ENCODE data around the gene ITSN1.
"Not testable (repeated sequence)": the region's sequence is repeated elsewhere in the genome, so short reads cannot be mapped to it uniquely, and the experiment has no call there.

Gene ITSN1

GRCh38 chr21:33676666-33677065 lies 34.4 kb downstream of the ITSN1 start:
- not testable (repeated sequence) for H3K4me3 ChIP-seq (ENCODE audit: insufficient read depth, low read depth, low read length, poor library complexity, severe bottlenecking); H3K27ac ChIP-seq (ENCODE audit: insufficient read depth, low read length, poor library complexity, severe bottlenecking); H3K27me3 ChIP-seq (replicated peaks; ENCODE audit: control insufficient read depth, insufficient read depth, low read length, poor library complexity, severe bottlenecking); H3K4me1 ChIP-seq (ENCODE audit: control insufficient read depth, insufficient read depth, low read length, poor library complexity, severe bottlenecking); H3K36me3 ChIP-seq (ENCODE audit: control insufficient read depth, insufficient read depth, low read length); DNase-seq; H3K9me3 ChIP-seq (ENCODE audit: control insufficient read depth, low read length)

GRCh38 chr21:33677450-33677849 lies 35.1 kb downstream of the ITSN1 start:
- Histone ChIP-seq H3K4me3 (ENCODE audit: insufficient read depth, low read depth, low read length, poor library complexity, severe bottlenecking) (no peak overlapping the region), H3K4me1 (ENCODE audit: control insufficient read depth, insufficient read depth, low read length, poor library complexity, severe bottlenecking) (no peaks in the 10 kb centered on the region), H3K27ac (ENCODE audit: insufficient read depth, low read length, poor library complexity, severe bottlenecking) (no peak overlapping the region), H3K36me3 (ENCODE audit: control insufficient read depth, insufficient read depth, low read length) (no peaks in the 10 kb centered on the region), H3K9me3 (ENCODE audit: control insufficient read depth, low read length) (no peaks in the 10 kb centered on the region), H3K27me3 (replicated peaks; ENCODE audit: control insufficient read depth, insufficient read depth, low read length, poor library complexity, severe bottlenecking) (no peaks in the 10 kb centered on the region)
- no peak for DNase-seq

- Histone ChIP-seq H3K9me3 (ENCODE audit: control insufficient read depth, low read length) (no peaks in the 10 kb centered on the region), H3K4me1 (ENCODE audit: control insufficient read depth, insufficient read depth, low read length, poor library complexity, severe bottlenecking) (no peaks in the 10 kb centered on the region), H3K27me3 (replicated peaks; ENCODE audit: control insufficient read depth, insufficient read depth, low read length, poor library complexity, severe bottlenecking) (no peaks in the 10 kb centered on the region), H3K4me3 (ENCODE audit: insufficient read depth, low read depth, low read length, poor library complexity, severe bottlenecking) (no peak overlapping the region), H3K36me3 (ENCODE audit: control insufficient read depth, insufficient read depth, low read length) (no peaks in the 10 kb centered on the region), H3K27ac (ENCODE audit: insufficient read depth, low read length, poor library complexity, severe bottlenecking) (no peak overlapping the region)
- no peak for DNase-seq
Observed at GRCh38 chr21:33680870-33681269, 38.6 kb downstream of the ITSN1 start.

- no peak for DNase-seq
- no peaks in the 10 kb centered on the region for H3K9me3 ChIP-seq (ENCODE audit: control insufficient read depth, low read length)
- no peak overlapping the region for H3K4me3 ChIP-seq (ENCODE audit: insufficient read depth, low read depth, low read length, poor library complexity, severe bottlenecking)
- no peaks in the 10 kb centered on the region for H3K27me3 ChIP-seq (replicated peaks; ENCODE audit: control insufficient read depth, insufficient read depth, low read length, poor library complexity, severe bottlenecking)
- H3K4me1 ChIP-seq (ENCODE audit: control insufficient read depth, insufficient read depth, low read length, poor library complexity, severe bottlenecking): no peaks in the 10 kb centered on the region
- H3K36me3 ChIP-seq (ENCODE audit: control insufficient read depth, insufficient read depth, low read length): no peaks in the 10 kb centered on the region
- no peak overlapping the region for H3K27ac ChIP-seq (ENCODE audit: insufficient read depth, low read length, poor library complexity, severe bottlenecking)
Observed at GRCh38 chr21:33682992-33683627, 40.8 kb downstream of the ITSN1 start.

GRCh38 chr21:33684068-33684467 lies 41.8 kb downstream of the ITSN1 start:
- no peak overlapping the region for H3K4me3 ChIP-seq (ENCODE audit: insufficient read depth, low read depth, low read length, poor library complexity, severe bottlenecking)
- H3K27ac ChIP-seq (ENCODE audit: insufficient read depth, low read length, poor library complexity, severe bottlenecking): no peak overlapping the region
- H3K36me3 ChIP-seq (ENCODE audit: control insufficient read depth, insufficient read depth, low read length): no peaks in the 10 kb centered on the region
- H3K27me3 ChIP-seq (replicated peaks; ENCODE audit: control insufficient read depth, insufficient read depth, low read length, poor library complexity, severe bottlenecking): no peaks in the 10 kb centered on the region
- H3K4me1 ChIP-seq (ENCODE audit: control insufficient read depth, insufficient read depth, low read length, poor library complexity, severe bottlenecking): no peaks in the 10 kb centered on the region
- no peaks in the 10 kb centered on the region for H3K9me3 ChIP-seq (ENCODE audit: control insufficient read depth, low read length)
- DNase-seq: no peak

- Histone ChIP-seq H3K4me1 (ENCODE audit: control insufficient read depth, insufficient read depth, low read length, poor library complexity, severe bottlenecking) (no peaks in the 10 kb centered on the region), H3K27me3 (replicated peaks; ENCODE audit: control insufficient read depth, insufficient read depth, low read length, poor library complexity, severe bottlenecking) (no peaks in the 10 kb centered on the region), H3K9me3 (ENCODE audit: control insufficient read depth, low read length) (no peaks in the 10 kb centered on the region), H3K27ac (ENCODE audit: insufficient read depth, low read length, poor library complexity, severe bottlenecking) (no peak overlapping the region), H3K36me3 (ENCODE audit: control insufficient read depth, insufficient read depth, low read length) (no peaks in the 10 kb centered on the region), H3K4me3 (ENCODE audit: insufficient read depth, low read depth, low read length, poor library complexity, severe bottlenecking) (no peak overlapping the region)
- DNase-seq: no peak
Observed at GRCh38 chr21:33684923-33685560, 42.7 kb downstream of the ITSN1 start.

- Histone ChIP-seq H3K4me3 (ENCODE audit: insufficient read depth, low read depth, low read length, poor library complexity, severe bottlenecking) (no peak overlapping the region), H3K36me3 (ENCODE audit: control insufficient read depth, insufficient read depth, low read length) (no peaks in the 10 kb centered on the region), H3K27ac (ENCODE audit: insufficient read depth, low read length, poor library complexity, severe bottlenecking) (no peak overlapping the region), H3K9me3 (ENCODE audit: control insufficient read depth, low read length) (no peaks in the 10 kb centered on the region), H3K4me1 (ENCODE audit: control insufficient read depth, insufficient read depth, low read length, poor library complexity, severe bottlenecking) (no peaks in the 10 kb centered on the region), H3K27me3 (replicated peaks; ENCODE audit: control insufficient read depth, insufficient read depth, low read length, poor library complexity, severe bottlenecking) (no peaks in the 10 kb centered on the region)
- DNase-seq: no peak
Observed at GRCh38 chr21:33685613-33686197, 43.4 kb downstream of the ITSN1 start.

GRCh38 chr21:33686386-33686785 lies 44.1 kb downstream of the ITSN1 start:
- Histone ChIP-seq H3K27ac (ENCODE audit: insufficient read depth, low read length, poor library complexity, severe bottlenecking) (no peak overlapping the region), H3K4me1 (ENCODE audit: control insufficient read depth, insufficient read depth, low read length, poor library complexity, severe bottlenecking) (no peaks in the 10 kb centered on the region), H3K9me3 (ENCODE audit: control insufficient read depth, low read length) (no peaks in the 10 kb centered on the region), H3K27me3 (replicated peaks; ENCODE audit: control insufficient read depth, insufficient read depth, low read length, poor library complexity, severe bottlenecking) (no peaks in the 10 kb centered on the region), H3K36me3 (ENCODE audit: control insufficient read depth, insufficient read depth, low read length) (no peaks in the 10 kb centered on the region), H3K4me3 (ENCODE audit: insufficient read depth, low read depth, low read length, poor library complexity, severe bottlenecking) (no peak overlapping the region)
- DNase-seq: no peak

- no peaks in the 10 kb centered on the region for H3K9me3 ChIP-seq (ENCODE audit: control insufficient read depth, low read length)
- no peak overlapping the region for H3K27ac ChIP-seq (ENCODE audit: insufficient read depth, low read length, poor library complexity, severe bottlenecking)
- DNase-seq: no peak
- H3K4me3 ChIP-seq (ENCODE audit: insufficient read depth, low read depth, low read length, poor library complexity, severe bottlenecking): no peak overlapping the region
- no peaks in the 10 kb centered on the region for H3K4me1 ChIP-seq (ENCODE audit: control insufficient read depth, insufficient read depth, low read length, poor library complexity, severe bottlenecking)
- H3K27me3 ChIP-seq (replicated peaks; ENCODE audit: control insufficient read depth, insufficient read depth, low read length, poor library complexity, severe bottlenecking): no peaks in the 10 kb centered on the region
- H3K36me3 ChIP-seq (ENCODE audit: control insufficient read depth, insufficient read depth, low read length): no peaks in the 10 kb centered on the region
Observed at GRCh38 chr21:33687634-33688033, 45.3 kb downstream of the ITSN1 start.

GRCh38 chr21:33688353-33688752 lies 46.1 kb downstream of the ITSN1 start:
- Histone ChIP-seq H3K9me3 (ENCODE audit: control insufficient read depth, low read length) (no peaks in the 10 kb centered on the region), H3K27me3 (replicated peaks; ENCODE audit: control insufficient read depth, insufficient read depth, low read length, poor library complexity, severe bottlenecking) (no peaks in the 10 kb centered on the region), H3K4me3 (ENCODE audit: insufficient read depth, low read depth, low read length, poor library complexity, severe bottlenecking) (no peak overlapping the region), H3K4me1 (ENCODE audit: control insufficient read depth, insufficient read depth, low read length, poor library complexity, severe bottlenecking) (no peaks in the 10 kb centered on the region), H3K27ac (ENCODE audit: insufficient read depth, low read length, poor library complexity, severe bottlenecking) (no peak overlapping the region), H3K36me3 (ENCODE audit: control insufficient read depth, insufficient read depth, low read length) (no peaks in the 10 kb centered on the region)
- DNase-seq: no peak
